GM12892 (cell line): Measurements from ENCODE around the gene DCAKD.
"Not testable (repeated sequence)": the region's sequence is repeated elsewhere in the genome, so short reads cannot be mapped to it uniquely, and the experiment has no call there.

Experiments
- DNase-seq: peaks from one replicate; pipeline ENCODE4 v3.0.0; 2011; ENCODE audit not compliant: insufficient read length
- FAIRE-seq: peaks from 2 replicates; lab custom pipeline; 2011; peaks lifted over from hg19 to GRCh38; lab: Jason Lieb, UNC
- POLR2A ChIP-seq: IDR thresholded peaks from 2 replicates; pipeline ENCODE4 v1.6.1; 2011; ENCODE audit warnings: low read depth, low read length, control low read depth
- POLR2AphosphoS5 ChIP-seq: IDR thresholded peaks from 2 replicates; pipeline ENCODE4 v1.6.1; 2011; ENCODE audit warnings: low read depth, low read length, control low read depth
- TAF1 ChIP-seq: IDR thresholded peaks from 2 replicates; pipeline ENCODE4 v1.6.1; 2011; ENCODE audit warnings: low read depth, mild to moderate bottlenecking, control low read depth, low read length, borderline replicate concordance

DCAKD gene

DNA sequence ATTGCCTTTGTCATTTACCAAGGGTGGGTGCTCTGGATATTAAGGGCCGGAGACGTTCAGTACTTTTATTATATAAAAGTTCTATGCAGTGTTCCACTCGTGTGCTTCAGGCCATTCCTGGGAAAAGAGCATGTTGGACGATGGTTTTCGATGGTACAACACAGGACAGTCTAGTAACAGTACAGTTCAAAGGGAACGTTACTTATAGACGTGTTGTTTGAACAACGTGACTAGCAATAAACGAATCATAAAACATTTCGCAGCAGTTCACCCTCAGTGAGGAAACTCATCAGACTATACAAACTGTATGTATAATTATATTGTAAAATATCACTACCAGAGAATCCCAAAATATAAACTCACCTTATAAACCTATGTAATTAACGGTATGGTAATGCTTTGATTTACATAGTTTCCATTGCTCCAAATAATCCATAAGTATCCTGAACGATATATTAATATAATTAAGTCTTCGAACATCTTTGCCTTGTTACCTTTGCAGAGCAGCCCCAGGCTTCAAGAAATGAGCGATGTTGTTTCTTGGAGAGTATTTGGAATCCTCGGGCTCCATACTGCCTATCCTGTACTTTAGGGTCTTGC, 10.3 kb upstream of the DCAKD start:
- DNase-seq (no peak), FAIRE-seq (peak; percentile 91)
- TF ChIP-seq POLR2A (no peak), TAF1 (no peak), POLR2AphosphoS5 (no peak)

- TF ChIP-seq POLR2A (peak; percentile 96), POLR2AphosphoS5 (peak; percentile 97), TAF1 (peak; percentile 99)
- FAIRE-seq (no peak), DNase-seq (peak; percentile 85)
Measured at GRCh38 chr17:45060797-45061605, 9.6 kb upstream of the DCAKD start, which contains the start of gene NMT1. Gene NMT1, plus strand, starts transcription at chr17:45061317. Its CDS starts 13 bp downstream, at chr17:45061330.

GRCh38 chr17:45060382-45060796, 9.0 kb upstream of the DCAKD start:
- FAIRE-seq, result no peak

GRCh38 chr17:45052052-45052772, 780 bp upstream of the DCAKD start:
- FAIRE-seq (no peak), DNase-seq (no peak)
- TF ChIP-seq TAF1 (no peak), POLR2AphosphoS5 (no peak), POLR2A (no peak)

More at GRCh38 chr17:45060382-45060796, 9.0 kb upstream of the DCAKD start:
- TF ChIP-seq POLR2AphosphoS5 (no peak), POLR2A (no peak), TAF1 (no peak)
- no peak for DNase-seq

DNA sequence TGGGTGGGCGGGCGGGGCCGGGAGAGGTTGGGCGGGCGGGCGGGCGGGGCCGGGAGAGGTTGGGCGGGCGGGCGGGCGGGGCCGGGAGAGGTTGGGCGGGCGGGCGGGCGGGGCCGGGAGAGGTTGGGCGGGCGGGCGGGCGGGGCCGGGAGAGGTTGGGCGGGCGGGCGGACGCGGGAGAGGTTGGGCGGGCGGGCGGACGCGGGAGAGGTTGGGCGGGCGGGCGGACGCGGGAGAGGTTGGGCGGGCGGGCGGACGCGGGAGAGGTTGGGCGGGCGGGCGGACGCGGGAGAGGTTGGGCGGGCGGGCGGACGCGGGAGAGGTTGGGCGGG, 254 bp upstream of the DCAKD start:
- FAIRE-seq, result not testable (repeated sequence)

GRCh38 chr17:45050481-45051059, 862 bp downstream of the DCAKD start:
- TF ChIP-seq POLR2A (no peak), TAF1 (no peak), POLR2AphosphoS5 (no peak)
- no peak for DNase-seq
- FAIRE-seq, result peak; percentile 30

More for the DNA sequence above, 254 bp upstream of the DCAKD start:
- DNase-seq, result not testable (repeated sequence)

DNA sequence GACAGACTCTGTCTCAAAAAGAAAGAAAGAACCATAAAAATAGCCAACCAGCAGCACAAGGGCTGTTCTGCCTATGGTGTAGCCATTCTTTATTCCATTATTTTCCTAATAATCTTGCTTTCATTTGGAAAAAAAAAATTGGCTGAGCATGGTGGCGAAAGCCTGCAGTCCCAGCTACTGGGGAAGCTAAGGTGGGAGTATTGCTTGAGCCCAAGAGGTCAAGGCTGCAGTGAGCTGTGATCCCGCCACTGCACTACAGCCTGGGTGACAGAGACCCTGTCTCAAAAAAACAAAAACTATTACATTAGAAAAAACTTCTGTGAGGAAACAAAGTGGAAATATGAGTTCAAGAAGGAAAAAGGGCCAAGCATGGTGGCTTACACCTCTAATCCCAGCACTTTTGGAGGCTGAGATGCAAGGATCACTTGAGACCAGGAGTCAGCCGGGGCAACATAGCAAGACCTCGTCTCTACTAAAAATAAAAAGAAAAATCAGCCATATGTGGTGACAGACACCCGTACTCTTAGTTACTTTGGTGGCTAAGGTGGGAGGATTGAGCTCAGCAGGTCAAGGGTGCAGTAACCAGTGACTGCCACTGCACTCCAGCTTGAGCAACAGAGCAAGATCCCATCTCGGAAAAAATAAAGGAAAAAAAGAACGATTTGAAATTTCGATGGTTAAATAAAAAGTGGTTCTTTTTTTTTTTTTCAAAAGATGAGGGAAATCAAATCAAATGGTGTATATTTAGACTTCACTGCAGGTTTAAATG, 2.5 kb downstream of the DCAKD start:
- TF ChIP-seq POLR2AphosphoS5 (no peak), TAF1 (no peak), POLR2A (no peak)
- FAIRE-seq (no peak), DNase-seq (no peak)

GRCh38 chr17:45046537-45047125, 4.8 kb downstream of the DCAKD start:
- no peak for DNase-seq
- TF ChIP-seq POLR2AphosphoS5 (no peak), TAF1 (no peak), POLR2A (no peak)

GRCh38 chr17:45043813-45044540, 7.5 kb downstream of the DCAKD start:
- no peak for TF ChIP-seq TAF1
- TF ChIP-seq POLR2A, result no peak
- no peak for TF ChIP-seq POLR2AphosphoS5
- FAIRE-seq (no peak), DNase-seq (no peak)

More at GRCh38 chr17:45046537-45047125, 4.8 kb downstream of the DCAKD start:
- no peak for FAIRE-seq
